GM19467 (cell line): ENCODE data around the gene NDUFAF8.

Source experiments
- ATAC-seq: cut with Tn5 transposase; IDR thresholded peaks from one replicate; pipeline ENCODE4 v1.9.1; 2021; ENCODE audit warnings: mild to moderate bottlenecking, moderate library complexity; ENCODE audit not compliant: unreplicated experiment

Gene NDUFAF8

GRCh38 chr17:81288715-81289114 is 49.6 kb downstream of the NDUFAF8 start:
- no peak for ATAC-seq

- ATAC-seq, result no peak
Measured at GRCh38 chr17:81289627-81290026, 50.5 kb downstream of the NDUFAF8 start.

- no peak for ATAC-seq
Measured at GRCh38 chr17:81290230-81290629, 51.1 kb downstream of the NDUFAF8 start.
